Ishikawa (cell line): ENCODE data around the gene CNTNAP2.

ENCODE experiments used
- CEBPB ChIP-seq: IDR thresholded peaks from 2 replicates; pipeline ENCODE4 v1.6.1; 2012
- CREB1 ChIP-seq: IDR thresholded peaks from 2 replicates; pipeline ENCODE4 v1.6.1; 2012; ENCODE audit warnings: low read depth
- EGR1 ChIP-seq: IDR thresholded peaks from 2 replicates; pipeline ENCODE4 v1.6.1; 2012
- EP300 ChIP-seq: IDR thresholded peaks from 2 replicates; pipeline ENCODE4 v1.6.1; 2012; ENCODE audit warnings: borderline replicate concordance
- FOXM1 ChIP-seq: IDR thresholded peaks from 2 replicates; pipeline ENCODE4 v1.6.1; 2012; ENCODE audit warnings: low read depth, borderline replicate concordance
- MAX ChIP-seq: IDR thresholded peaks from 2 replicates; pipeline ENCODE4 v1.6.1; 2012
- NFIC ChIP-seq: IDR thresholded peaks from 2 replicates; pipeline ENCODE4 v1.6.1; 2012
- RAD21 ChIP-seq: IDR thresholded peaks from 2 replicates; pipeline ENCODE4 v1.6.1; 2012; ENCODE audit warnings: low read depth
- REST ChIP-seq: IDR thresholded peaks from 2 replicates; pipeline ENCODE4 v1.6.1; 2012; ENCODE audit warnings: low read depth, mild to moderate bottlenecking
- TAF1 ChIP-seq: IDR thresholded peaks from 2 replicates; pipeline ENCODE4 v1.6.1; 2012; ENCODE audit warnings: low read depth, mild to moderate bottlenecking
- TCF12 ChIP-seq: IDR thresholded peaks from 2 replicates; pipeline ENCODE4 v1.6.1; 2012; ENCODE audit warnings: low read depth
- TEAD4 ChIP-seq: IDR thresholded peaks from 2 replicates; pipeline ENCODE4 v1.6.1; 2012
- USF1 ChIP-seq: IDR thresholded peaks from 2 replicates; pipeline ENCODE4 v1.6.1; 2012
- YY1 ChIP-seq: IDR thresholded peaks from 2 replicates; pipeline ENCODE4 v1.6.1; 2012; ENCODE audit warnings: low read depth
- ZBTB7A ChIP-seq: IDR thresholded peaks from 2 replicates; pipeline ENCODE4 v1.6.1; 2012; ENCODE audit warnings: low read depth

The CNTNAP2 gene

GRCh38 chr7:147249956-147250355, 1133.4 kb downstream of the CNTNAP2 start:
- TF ChIP-seq EGR1: no peak
- no peak for TF ChIP-seq TCF12
- TF ChIP-seq RAD21: no peak

GRCh38 chr7:147251751-147252325, 1135.2 kb downstream of the CNTNAP2 start:
- TF ChIP-seq FOXM1: no peak
- TF ChIP-seq MAX: no peak
- no peak for TF ChIP-seq NFIC
- TF ChIP-seq REST: no peak
- no peak for TF ChIP-seq ZBTB7A
- no peak for TF ChIP-seq CREB1
- TF ChIP-seq TEAD4: no peak
- no peak for TF ChIP-seq EGR1
- TF ChIP-seq EP300: no peak
- TF ChIP-seq RAD21: no peak
- TF ChIP-seq USF1: no peak
- TF ChIP-seq TAF1: no peak
- no peak for TF ChIP-seq CEBPB
- TF ChIP-seq YY1: no peak
- TF ChIP-seq TCF12: no peak

- TF ChIP-seq CEBPB: no peak
- no peak for TF ChIP-seq MAX
- TF ChIP-seq REST: no peak
- no peak for TF ChIP-seq EP300
- no peak for TF ChIP-seq USF1
- TF ChIP-seq CREB1: no peak
- TF ChIP-seq TEAD4: no peak
- no peak for TF ChIP-seq RAD21
Observed at GRCh38 chr7:147261693-147262092, 1145.1 kb downstream of the CNTNAP2 start.

- TF ChIP-seq TAF1 (no peak), REST (no peak), EGR1 (no peak), USF1 (no peak), TEAD4 (no peak), MAX (no peak), ZBTB7A (no peak), YY1 (no peak), NFIC (no peak)
Observed at GRCh38 chr7:147265528-147265927, 1148.9 kb downstream of the CNTNAP2 start.

- TF ChIP-seq CEBPB (no peak), EP300 (no peak), EGR1 (no peak), REST (no peak), TEAD4 (no peak), RAD21 (no peak), MAX (no peak), CREB1 (no peak), TAF1 (no peak), NFIC (no peak), TCF12 (no peak), ZBTB7A (no peak), FOXM1 (no peak)
Observed at GRCh38 chr7:147276106-147276505, 1159.5 kb downstream of the CNTNAP2 start.
